ENCODE results near the gene KLHL17.
"Not testable (repeated sequence)": the region's sequence is repeated elsewhere in the genome, so short reads cannot be mapped to it uniquely, and the experiment has no call there.

Gene KLHL17

DNA sequence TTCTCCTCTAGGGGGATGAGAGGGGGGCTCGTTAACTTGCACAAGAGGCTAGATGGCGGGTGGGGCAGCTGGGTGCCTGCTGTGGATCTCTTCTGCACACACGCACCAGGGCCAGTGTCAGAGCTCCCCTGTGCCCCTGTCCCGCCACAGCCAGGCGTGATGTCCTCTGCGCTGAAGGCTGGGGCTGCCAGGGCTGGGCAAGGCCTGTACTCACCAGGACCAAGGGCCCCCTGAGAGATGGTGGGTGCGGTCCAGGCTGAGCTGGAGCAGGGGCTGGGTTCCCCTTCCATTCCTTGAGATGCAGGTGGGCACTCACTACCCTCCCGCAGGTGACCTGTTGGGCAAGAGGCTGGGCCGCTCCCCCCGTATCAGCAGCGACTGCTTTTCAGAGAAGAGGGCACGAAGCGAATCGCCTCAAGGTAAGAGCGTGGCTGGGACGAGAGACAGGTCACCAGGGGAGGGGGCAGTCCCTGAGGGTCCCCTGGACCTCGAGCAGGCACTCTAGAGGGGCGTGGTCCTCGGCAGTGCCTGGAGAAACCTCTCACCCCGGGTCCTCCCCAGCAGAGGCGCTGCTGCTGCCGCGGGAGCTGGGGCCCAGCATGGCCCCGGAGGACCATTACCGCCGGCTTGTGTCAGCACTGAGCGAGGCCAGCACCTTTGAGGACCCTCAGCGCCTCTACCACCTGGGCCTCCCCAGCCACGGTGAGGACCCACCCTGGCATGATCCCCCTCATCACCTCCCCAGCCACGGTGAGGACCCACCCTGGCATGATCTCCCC, 21.5 kb upstream of the KLHL17 start:
- ATAC-seq (no peak), DNase-seq (no peak)
- peaks cover 12% of the 10 kb centered on the region for H3K4me1 Mint-ChIP-seq
- no peaks in the 10 kb centered on the region for H3K36me3 Mint-ChIP-seq (ENCODE audit: low read depth)
- H3K9me3 Mint-ChIP-seq, result no peaks in the 10 kb centered on the region
- H3K27me3 Mint-ChIP-seq, result peaks cover 30% of the 10 kb centered on the region
- H3K4me3 Mint-ChIP-seq, result no peak overlapping the region
- no peak overlapping the region for H3K27ac Mint-ChIP-seq

DNA sequence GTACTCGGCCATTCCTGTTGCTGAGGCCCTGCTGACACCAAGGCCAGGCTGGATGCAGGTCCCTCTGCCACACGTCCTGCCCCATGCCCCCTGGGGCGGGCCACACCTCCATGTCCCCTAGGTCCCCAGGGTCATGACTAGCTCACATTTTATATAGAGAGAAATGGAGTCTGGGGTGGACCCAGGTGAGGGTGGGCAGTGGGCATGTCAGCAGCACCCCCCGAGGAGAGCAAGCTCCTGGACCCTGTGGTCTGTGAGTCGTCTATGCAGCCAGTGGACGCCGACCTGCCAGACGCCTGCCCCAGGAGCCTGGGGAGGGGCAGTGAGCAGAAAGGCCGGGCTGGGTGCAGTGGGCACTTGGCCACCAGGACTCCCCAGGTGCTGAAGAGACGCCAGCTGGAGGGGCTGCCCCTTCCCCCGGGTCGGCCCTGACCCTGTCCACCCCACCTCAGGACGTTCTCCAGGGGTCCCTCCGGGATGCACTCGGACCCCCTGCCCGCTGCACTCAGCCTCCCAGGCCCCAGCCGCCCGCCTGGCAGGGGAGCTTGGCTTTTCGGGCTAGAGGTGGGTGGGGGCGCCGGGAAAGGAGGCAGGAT, 20.8 kb upstream of the KLHL17 start:
- Mint-ChIP-seq H3K36me3 (ENCODE audit: low read depth) (no peaks in the 10 kb centered on the region), H3K27ac (no peak overlapping the region), H3K4me1 (peaks cover 12% of the 10 kb centered on the region), H3K27me3 (peaks cover 30% of the 10 kb centered on the region), H3K4me3 (no peak overlapping the region), H3K9me3 (no peaks in the 10 kb centered on the region)
- ATAC-seq (no peak), DNase-seq (no peak)

DNA sequence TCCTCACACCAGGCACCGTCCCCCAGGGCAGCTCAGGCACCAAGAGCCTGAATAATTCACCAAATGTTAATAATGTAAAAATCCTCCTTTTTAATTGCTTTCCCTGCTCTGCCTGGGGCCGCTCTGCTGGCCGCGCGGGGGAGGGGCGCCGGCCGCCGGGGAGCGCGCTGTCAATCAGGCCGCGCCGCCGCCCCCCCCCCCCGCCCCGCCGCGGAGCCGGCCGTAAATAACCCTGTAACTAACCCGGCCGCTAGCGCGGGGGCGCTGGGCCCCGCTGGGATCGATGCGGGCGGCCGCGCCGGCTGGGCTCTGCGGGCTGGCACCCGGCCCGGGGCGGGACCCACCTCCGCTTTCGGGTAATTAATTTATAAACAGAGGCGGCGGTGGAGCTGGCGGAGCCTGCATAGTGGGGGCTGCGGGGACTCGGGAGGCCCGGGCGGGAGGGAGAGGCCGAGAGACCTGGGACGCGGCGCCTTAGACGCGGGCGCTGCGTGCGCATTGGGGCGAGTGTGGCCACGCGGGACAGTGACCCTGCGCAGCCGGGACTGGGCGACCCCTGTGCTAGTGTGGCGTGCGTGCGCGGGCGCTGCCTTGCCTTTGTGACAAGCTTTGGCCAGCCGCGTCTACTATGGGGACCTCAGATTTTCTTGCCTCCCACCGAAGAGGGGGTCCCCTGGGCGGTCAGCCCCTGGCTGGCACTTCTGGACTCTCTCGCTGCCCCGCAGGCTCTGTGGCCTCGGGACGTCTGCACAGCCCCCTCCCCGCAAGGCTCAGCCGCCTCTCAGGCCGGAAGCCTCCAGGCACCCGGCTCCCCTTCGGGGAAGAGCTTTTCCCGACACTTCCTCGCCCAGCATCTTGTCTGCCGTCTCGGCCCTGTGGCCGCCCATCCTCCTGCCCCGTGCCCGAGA, 20.0 kb upstream of the KLHL17 start:
- Mint-ChIP-seq H3K4me1 (peaks cover 10% of the 10 kb centered on the region), H3K9me3 (no peaks in the 10 kb centered on the region), H3K27me3 (peaks cover 25% of the 10 kb centered on the region), H3K36me3 (ENCODE audit: low read depth) (no peaks in the 10 kb centered on the region), H3K27ac (no peak overlapping the region), H3K4me3 (peak overlapping the region; percentile 4)
- no peak for DNase-seq
- no peak for ATAC-seq

DNA sequence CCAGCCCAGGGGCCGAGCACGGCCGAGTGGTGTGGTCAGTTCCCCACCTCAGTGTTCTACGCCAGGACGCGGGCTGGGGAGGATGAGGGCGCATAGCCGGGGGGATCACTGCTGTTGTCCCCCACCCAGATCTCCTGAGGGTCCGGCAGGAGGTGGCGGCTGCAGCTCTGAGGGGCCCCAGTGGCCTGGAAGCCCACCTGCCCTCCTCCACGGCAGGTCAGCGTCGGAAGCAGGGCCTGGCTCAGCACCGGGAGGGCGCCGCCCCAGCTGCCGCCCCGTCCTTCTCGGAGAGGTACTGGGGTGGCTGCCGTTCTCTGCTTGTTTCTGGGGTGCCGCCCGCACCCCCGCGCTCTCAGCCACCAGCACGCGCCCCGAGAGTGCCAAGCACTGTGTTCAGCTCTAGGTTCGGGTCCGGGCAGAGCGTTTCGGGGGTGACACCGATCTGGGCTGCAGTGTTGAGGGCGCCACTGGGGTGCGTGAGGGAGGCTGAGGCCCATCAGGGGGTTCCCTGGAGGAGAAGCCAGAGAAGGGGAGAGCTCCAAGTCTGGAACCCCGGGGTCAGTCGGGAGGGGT, 19.3 kb upstream of the KLHL17 start:
- Mint-ChIP-seq H3K4me3 (peak overlapping the region; percentile 57), H3K27ac (no peak overlapping the region), H3K9me3 (no peaks in the 10 kb centered on the region), H3K4me1 (peaks cover 10% of the 10 kb centered on the region), H3K27me3 (peaks cover 22% of the 10 kb centered on the region), H3K36me3 (ENCODE audit: low read depth) (peaks cover 5% of the 10 kb centered on the region)
- ATAC-seq (no peak), DNase-seq (no peak)

DNA sequence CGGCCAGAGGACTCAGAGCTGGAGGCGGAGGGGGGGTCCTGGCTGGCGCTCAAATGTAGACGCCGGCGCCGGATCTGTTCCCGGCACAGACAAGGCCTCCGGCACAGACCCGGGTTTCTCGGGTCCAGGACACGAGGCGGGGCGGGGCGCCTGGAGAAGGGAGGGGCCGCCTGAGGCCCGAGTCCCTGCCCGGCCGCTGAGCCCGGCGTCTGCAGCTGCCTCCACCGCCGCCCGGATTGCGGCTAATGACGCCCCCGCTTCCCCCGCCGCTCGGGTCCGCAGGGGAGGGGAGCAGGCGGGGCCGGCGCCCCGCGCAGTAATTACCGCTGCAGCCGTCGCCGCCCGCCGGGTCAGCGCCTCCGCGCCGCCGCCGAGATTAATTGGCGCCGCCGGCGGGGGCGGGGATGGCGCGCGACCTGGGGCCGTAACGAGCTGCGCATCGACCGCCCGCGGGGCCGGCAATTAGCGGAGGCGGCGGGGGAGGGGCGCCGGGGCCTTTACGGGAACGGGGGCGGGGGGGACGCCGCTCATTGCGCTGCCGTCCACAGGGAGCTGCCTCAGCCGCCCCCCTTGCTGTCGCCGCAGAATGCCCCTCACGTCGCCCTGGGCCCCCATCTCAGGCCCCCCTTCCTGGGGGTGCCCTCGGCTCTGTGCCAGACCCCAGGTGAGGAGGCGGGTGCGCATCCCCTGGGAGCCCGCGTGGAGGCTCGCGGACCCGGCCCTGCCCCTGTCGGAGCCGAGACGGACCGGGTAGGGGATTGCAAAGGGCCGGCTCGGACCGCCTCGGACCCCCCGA, 18.6 kb upstream of the KLHL17 start:
- Mint-ChIP-seq H3K4me3 (peak overlapping the region; percentile 57), H3K27ac (no peak overlapping the region), H3K36me3 (ENCODE audit: low read depth) (peaks cover 5% of the 10 kb centered on the region), H3K27me3 (peaks cover 22% of the 10 kb centered on the region), H3K9me3 (no peaks in the 10 kb centered on the region), H3K4me1 (peaks cover 10% of the 10 kb centered on the region)
- DNase-seq, result peak; percentile 34
- ATAC-seq, result peak; percentile 7

DNA sequence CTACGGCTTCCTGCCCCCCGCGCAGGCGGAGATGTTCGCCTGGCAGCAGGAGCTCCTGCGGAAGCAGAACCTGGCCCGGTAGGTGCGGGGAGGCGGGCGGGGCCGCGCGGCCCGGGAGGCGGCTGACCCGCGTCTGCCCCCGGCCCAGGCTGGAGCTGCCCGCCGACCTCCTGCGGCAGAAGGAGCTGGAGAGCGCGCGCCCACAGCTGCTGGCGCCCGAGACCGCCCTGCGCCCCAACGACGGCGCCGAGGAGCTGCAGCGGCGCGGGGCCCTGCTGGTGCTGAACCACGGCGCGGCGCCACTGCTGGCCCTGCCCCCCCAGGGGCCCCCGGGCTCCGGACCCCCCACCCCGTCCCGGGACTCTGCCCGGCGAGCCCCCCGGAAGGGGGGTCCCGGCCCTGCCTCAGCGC, 18.0 kb upstream of the KLHL17 start:
- H3K4me1 Mint-ChIP-seq, result peaks cover 10% of the 10 kb centered on the region
- H3K9me3 Mint-ChIP-seq, result no peaks in the 10 kb centered on the region
- no peak overlapping the region for H3K27ac Mint-ChIP-seq
- peaks cover 22% of the 10 kb centered on the region for H3K27me3 Mint-ChIP-seq
- peaks cover 8% of the 10 kb centered on the region for H3K36me3 Mint-ChIP-seq (ENCODE audit: low read depth)
- DNase-seq (no peak), ATAC-seq (no peak)
- no peak overlapping the region for H3K4me3 Mint-ChIP-seq

DNA sequence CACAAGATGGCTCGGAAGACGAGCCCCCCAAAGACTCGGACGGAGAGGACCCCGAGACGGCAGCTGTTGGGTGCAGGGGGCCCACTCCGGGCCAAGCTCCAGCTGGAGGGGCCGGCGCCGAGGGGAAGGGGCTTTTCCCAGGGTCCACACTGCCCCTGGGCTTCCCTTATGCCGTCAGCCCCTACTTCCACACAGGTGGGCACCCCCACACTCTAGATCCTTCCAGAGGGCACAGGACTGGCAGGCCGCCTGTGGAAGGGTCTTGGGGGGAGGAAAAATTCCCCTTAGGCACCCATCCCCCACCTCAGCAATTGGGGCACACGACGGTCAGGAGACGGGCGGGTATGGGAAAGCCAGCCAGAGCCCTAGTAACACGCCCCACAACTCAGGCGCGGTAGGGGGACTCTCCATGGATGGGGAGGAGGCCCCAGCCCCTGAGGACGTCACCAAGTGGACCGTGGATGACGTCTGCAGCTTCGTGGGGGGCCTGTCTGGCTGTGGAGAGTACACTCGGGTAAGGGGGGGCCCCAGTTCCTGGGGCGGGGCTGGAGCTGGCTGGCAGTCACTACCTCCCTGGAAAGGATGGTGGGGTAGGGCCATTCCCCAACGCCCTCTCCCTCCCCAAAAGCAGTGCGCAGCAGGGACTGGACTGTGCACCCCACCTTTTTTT, 17.4 kb upstream of the KLHL17 start:
- H3K36me3 Mint-ChIP-seq (ENCODE audit: low read depth), result peaks cover 9% of the 10 kb centered on the region
- no peaks in the 10 kb centered on the region for H3K9me3 Mint-ChIP-seq
- DNase-seq (no peak), ATAC-seq (no peak)
- H3K4me1 Mint-ChIP-seq, result peaks cover 10% of the 10 kb centered on the region
- H3K4me3 Mint-ChIP-seq, result no peak overlapping the region
- H3K27ac Mint-ChIP-seq, result no peak overlapping the region
- H3K27me3 Mint-ChIP-seq, result peaks cover 18% of the 10 kb centered on the region

DNA sequence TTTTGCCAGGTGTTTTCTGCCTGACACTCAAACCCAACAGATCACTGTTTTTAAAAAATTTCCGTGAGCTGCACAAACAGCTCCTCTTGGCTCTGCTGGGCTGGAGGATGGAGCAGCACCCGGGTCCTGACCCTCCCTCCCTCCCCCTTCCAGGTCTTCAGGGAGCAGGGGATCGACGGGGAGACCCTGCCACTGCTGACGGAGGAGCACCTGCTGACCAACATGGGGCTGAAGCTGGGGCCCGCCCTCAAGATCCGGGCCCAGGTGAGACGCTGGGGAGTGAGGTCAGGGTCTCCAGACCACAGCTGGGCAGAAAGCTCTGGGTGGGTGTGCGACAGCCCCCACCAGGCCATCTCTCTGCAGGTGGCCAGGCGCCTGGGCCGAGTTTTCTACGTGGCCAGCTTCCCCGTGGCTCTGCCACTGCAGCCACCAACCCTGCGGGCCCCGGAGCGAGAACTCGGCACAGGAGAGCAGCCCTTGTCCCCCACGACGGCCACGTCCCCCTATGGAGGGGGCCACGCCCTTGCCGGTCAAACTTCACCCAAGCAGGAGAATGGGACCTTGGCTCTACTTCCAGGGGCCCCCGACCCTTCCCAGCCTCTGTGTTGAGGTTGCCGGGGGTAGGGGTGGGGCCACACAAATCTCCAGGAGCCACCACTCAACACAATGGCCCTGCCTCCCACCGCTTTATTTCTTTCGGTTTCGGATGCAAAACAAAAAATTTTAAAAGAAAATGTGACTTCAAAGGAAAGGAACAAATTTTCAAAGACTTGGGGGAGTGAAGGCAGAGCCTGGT, 16.6 kb upstream of the KLHL17 start:
- Mint-ChIP-seq H3K4me3 (no peak overlapping the region), H3K4me1 (peaks cover 10% of the 10 kb centered on the region)
- no peak for ATAC-seq

DNA sequence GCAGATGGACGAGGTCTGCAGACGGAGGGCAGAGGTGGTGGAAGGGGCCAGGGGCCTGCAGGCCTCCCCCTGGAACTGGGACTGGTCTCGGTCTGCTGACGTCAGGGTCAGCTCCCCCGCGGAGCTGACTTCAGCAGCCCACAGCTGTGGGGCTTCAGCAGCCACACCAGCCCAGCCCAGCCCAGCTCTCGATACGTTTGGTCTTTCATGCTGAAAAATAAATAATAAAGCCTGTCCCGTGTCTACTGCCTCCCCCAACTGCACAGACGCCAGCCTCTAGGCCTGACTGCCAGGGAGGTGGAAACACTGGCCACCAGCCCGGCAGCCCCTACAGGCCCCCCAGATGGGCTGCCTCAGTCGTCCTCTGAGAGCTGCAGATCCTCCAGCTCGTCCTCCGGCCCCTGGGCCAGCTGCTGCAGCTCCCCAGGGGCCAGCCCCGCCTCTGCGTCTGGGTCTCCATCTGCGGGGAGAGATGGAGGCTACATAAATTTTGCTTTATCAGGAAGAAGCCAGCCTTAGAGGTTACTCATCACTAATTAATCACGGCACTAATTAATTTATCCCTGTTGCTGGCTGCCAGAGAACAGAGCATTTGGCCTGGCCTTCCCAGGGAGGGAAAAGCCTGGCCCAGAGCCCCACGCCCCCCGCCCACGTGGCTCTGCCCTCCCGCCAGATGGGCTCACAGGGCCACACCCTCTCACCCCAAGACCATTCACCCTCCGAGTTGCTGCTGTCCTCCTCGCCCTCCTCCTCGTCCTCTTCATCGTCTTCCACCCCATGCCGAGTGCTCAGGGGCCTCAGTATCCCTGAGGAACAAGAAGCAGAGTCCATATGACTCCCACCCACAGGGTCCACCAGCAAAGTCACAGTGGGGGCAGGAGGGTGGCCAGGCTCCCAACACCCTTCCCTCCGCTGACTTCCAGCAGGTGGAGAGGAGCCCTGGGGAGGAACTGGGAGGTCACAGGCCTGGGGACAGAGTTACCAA, 15.8 kb upstream of the KLHL17 start:
- Mint-ChIP-seq H3K27me3 (peaks cover 8% of the 10 kb centered on the region), H3K4me3 (no peak overlapping the region), H3K27ac (no peak overlapping the region), H3K4me1 (peaks cover 10% of the 10 kb centered on the region), H3K36me3 (ENCODE audit: low read depth) (peaks cover 17% of the 10 kb centered on the region), H3K9me3 (no peaks in the 10 kb centered on the region)
- DNase-seq (no peak), ATAC-seq (no peak)

More for the DNA sequence above, 16.6 kb upstream of the KLHL17 start:
- Mint-ChIP-seq H3K36me3 (ENCODE audit: low read depth) (peaks cover 10% of the 10 kb centered on the region), H3K27me3 (peaks cover 12% of the 10 kb centered on the region), H3K9me3 (no peaks in the 10 kb centered on the region), H3K27ac (no peak overlapping the region)
- no peak for DNase-seq

DNA sequence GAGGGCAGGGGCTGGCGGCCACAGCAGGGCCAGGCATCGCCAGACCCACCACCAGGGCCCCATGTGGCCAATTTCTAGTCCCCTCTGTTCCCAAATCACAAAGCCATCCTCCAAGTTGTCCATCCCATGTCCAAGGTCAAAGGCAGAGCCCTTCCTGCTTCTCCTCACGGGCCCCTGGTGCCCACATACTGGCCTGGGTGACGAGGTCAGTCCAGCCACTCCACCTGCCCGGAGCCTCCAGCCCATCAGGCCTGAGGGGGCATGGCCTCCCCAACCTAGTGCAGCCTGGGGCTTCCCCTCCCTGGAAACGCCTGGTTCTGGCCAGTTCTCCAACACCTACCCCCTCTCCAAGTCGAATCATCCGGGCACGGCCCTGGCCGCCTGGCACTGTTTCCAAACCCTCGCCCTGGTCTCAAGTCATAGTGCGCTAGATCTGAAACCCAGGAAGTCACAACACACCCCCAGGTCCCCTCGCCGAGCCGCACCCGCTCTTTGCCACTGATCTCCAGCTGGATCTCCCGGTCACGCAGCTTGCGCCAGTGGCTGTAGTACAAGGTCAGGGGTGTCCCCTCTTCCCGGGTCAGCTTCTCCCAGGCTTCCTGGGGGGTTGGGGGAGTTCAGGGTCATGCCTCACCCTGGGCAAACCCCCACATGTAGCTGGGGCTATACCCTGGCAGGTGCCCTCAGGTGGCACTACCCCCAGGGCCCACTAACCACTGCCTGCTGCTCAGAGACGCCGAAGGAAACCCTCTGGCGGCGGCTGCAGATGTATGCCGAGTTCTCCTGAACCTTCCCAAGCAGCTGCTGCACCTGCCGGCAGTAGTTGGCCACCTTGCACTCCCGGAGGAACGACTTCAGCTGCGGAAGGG, 14.5 kb upstream of the KLHL17 start:
- no peak for DNase-seq
- no peak overlapping the region for H3K27ac Mint-ChIP-seq
- peaks cover 6% of the 10 kb centered on the region for H3K4me1 Mint-ChIP-seq
- ATAC-seq, result no peak
- no peak overlapping the region for H3K4me3 Mint-ChIP-seq
- H3K9me3 Mint-ChIP-seq, result no peaks in the 10 kb centered on the region
- peaks cover 29% of the 10 kb centered on the region for H3K36me3 Mint-ChIP-seq (ENCODE audit: low read depth)
- H3K27me3 Mint-ChIP-seq, result peaks cover 5% of the 10 kb centered on the region

DNA sequence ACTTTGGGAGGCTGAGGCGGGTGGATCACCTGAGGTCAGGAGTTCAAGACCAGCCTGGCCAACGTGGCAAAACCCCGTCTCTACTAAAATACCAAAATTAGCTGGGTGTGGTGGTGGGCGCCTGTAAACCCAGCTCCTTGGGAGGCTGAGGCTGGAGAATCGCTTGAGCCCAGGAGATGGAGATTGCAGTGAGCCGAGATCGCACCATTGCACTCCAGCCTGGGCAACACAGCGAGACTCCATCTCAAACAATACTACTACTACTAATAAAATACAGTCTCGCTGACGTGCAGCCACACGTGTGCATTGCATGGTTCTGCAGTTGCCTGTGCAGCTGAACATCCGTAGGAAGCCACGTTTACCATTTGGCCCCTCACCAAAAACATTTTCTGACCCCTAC, 13.6 kb upstream of the KLHL17 start:
- peaks cover 34% of the 10 kb centered on the region for H3K36me3 Mint-ChIP-seq (ENCODE audit: low read depth)
- not testable (repeated sequence) for H3K27me3 Mint-ChIP-seq, H3K27ac Mint-ChIP-seq, H3K4me1 Mint-ChIP-seq, DNase-seq, ATAC-seq, H3K9me3 Mint-ChIP-seq, H3K4me3 Mint-ChIP-seq
